ENCODE data around the gene RPL41.

RPL41 gene

GRCh38 chr12:56157201-56158028, 41.0 kb downstream of the RPL41 start:
- DNase-seq, result peak; percentile 81

DNA sequence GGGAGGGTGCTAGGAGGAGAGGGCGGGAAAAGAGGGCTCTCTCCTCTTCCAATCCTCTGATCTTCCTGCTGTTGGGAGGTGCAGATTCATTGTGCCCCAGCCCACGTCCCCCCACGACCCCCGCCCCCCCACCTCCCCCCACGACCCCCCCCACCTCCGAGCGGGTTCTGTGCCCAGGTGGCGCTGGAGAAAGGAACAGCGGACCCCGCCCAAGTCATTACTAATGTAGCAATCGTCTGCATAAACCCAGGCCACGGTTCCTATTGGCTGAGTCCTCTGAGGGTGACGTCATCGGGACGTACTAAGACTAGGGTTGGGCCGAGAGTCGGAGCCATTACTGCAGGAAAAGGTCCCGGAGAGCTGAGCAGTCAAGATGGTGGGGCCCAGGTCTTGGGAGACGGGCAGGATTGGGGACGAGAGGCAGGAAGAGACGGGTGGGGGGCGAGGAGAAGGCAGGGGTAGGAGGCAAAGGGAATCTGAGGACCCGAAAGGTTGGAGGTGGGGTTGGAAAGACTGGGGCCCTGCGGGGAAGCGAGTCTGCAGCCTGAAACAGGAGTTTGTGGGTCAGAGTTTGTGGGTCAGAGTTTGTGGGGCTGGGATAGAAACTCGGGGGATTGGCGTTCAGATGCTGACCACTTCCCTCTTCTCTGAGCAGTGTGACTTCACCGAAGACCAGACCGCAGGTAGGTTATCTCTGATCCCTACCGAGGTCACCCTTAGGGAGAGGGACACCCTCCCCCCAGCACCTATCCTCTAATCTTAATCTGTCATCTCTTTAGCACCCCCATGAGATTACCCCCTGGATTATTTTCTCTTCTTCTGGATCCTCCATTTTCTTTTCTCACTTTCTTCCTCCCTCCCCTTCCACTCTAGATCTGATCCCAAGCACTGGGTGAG, 41.8 kb downstream of the RPL41 start, which contains the start of gene MYL6:
Gene MYL6, plus strand, starts transcription at position 331 of the 897 bp plus-strand sequence. Its CDS starts 43 bp downstream, at position 374.
- peak; percentile 100 for DNase-seq

DNA sequence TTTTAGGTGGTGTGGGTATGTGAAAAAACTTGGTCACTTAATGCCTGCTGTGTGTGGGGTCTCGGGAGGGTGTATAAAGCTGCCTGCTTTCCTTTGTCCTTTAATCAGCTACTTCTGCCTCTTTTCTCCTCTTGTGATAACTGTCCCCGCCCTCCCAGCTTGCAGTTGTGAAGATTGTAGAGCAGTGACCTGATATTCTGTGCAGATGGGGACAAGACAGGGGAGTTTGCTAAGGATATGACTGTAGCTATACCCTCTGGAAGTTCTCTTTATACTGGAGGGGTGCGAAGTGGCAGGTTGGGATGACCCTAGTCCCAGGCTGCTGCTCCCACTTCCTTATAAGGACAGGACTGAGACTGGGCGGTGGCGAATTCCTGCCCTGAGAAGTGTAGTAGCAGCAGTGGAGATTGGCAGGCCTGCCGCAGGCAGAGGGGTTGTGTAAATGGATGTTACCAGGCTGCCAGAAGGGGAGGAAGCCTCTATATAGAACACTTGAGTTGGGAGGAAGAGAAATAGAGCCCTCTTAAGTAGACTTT, 42.6 kb downstream of the RPL41 start:
- peak; percentile 77 for DNase-seq

DNA sequence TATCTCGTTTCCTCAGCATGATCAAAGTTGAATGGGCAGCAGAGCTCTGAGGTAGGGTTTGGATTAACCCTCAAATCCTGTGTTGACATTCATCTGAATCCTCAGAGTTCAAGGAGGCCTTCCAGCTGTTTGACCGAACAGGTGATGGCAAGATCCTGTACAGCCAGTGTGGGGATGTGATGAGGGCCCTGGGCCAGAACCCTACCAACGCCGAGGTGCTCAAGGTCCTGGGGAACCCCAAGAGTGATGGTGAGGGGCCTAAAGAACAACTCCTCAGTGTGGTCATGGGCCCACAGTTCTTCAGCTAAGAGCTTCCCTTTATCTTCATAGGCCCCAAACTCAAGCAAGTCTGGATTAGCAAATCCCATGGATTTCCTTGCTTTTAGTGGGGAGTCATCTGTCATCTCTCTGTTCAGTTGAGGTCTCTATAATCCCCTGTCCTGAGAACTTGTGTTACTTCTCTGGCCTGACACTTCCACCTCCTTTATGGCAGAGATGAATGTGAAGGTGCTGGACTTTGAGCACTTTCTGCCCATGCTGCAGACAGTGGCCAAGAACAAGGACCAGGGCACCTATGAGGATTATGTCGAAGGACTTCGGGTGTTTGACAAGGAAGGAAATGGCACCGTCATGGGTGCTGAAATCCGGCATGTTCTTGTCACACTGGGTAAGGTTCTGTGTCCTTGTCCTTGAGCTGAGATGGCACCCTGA, 43.2 kb downstream of the RPL41 start:
- DNase-seq, result no peak

- DNase-seq, result peak; percentile 45
These were observed 43.8 kb downstream of the RPL41 start for GRCh38 chr12:56160193-56160763.

DNA sequence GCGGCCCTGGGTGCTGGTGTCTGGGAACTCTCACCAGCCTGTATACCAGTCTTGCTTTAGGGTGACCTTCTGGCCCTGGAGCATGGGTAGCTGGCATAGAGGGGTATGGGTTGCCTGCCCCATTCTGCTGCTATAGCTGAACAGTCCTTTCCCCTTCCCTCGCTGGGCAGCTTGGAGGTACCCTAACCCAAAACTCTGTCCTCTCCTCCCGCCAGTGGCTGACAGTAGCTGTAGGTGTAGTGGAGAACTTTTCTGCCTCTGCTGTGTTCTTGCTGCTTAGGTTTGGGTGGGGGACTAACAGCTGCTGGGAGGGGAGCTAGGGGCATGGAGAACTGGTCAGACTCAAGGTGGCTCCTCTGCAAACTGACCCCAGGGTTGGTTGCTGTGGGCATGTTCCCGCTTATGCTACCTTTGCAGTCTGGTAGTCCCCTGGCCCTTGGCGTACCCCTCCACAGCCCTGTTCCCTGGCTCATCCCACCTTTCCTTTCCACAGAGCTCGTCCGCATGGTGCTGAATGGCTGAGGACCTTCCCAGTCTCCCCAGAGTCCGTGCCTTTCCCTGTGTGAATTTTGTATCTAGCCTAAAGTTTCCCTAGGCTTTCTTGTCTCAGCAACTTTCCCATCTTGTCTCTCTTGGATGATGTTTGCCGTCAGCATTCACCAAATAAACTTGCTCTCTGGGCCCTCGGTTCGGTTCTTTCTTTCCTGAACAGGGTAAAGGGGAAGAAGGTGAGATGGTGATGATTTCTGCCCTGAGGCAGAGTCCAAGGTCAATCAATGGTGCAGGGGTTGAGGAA, 44.7 kb downstream of the RPL41 start:
- no peak for DNase-seq

DNA sequence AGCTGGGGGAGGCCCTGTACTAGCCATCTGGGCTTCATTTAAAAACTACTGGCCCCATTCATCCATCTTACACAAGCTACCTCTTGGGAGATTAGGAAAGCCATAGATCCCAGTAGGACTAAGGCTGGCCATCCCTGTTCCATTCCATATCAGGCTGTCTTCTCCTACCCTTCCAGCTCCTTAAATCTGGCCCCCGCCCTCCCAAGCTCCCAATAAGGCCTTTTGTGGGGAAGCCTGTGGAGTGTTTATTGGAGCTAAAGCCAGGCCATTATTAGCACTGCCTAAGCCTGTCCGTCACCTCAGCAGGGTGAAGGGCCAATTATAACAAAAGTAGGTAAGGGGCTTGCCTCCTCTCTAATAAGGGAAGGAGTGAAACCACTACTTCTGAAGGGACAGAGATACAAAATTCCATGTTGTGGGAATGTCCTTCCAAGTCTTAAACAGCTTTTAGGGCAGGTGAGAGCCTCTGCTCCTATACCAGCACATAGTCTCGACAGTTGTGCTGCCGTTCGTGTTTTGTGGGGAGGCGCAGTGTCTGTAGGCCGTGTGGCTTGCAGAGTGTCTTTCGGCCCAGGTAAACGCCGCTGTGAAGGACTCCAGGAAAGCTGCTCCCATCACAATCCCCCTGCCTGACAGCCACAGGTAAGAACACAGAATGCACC, 45.4 kb downstream of the RPL41 start:
- no peak for DNase-seq

DNA sequence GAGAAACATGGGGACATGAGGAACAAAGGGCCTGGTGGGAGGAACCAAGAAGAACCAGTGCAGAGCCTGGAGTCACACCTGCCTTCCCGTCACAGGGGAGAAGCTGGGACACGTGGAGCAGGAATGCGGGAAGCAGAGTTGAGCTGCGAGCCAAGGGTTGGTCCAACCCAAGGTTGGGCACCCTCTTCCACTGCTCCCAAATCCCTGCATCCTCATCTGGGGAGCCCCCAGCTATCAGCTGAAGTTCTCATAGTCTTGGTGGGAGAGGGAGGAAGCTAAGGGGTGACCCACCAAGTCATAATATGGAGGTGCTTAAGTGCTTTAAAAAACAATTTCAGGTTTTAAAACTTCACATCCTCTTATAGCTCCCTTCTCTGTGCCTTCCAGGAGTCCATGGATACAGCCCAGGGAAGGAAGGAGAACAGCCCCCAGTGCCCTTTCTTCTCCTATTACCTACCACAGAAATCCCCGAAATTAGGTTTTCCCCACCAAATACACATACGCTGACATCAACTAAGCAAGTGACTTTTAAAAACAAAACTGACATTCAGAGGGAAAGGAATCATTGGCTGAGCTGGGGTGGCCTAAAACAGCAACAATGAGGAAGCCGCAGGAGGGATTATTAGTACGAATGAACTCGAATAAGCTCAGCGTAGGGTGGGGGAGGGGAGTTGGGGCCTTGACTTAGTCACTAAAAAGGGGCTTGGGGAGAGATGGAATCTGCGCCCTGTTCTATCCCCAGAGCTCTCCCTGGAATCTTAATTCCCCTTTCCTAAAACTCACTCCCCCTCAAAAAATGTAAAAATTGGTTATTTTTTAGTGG, 46.2 kb downstream of the RPL41 start:
- DNase-seq, result no peak

DNA sequence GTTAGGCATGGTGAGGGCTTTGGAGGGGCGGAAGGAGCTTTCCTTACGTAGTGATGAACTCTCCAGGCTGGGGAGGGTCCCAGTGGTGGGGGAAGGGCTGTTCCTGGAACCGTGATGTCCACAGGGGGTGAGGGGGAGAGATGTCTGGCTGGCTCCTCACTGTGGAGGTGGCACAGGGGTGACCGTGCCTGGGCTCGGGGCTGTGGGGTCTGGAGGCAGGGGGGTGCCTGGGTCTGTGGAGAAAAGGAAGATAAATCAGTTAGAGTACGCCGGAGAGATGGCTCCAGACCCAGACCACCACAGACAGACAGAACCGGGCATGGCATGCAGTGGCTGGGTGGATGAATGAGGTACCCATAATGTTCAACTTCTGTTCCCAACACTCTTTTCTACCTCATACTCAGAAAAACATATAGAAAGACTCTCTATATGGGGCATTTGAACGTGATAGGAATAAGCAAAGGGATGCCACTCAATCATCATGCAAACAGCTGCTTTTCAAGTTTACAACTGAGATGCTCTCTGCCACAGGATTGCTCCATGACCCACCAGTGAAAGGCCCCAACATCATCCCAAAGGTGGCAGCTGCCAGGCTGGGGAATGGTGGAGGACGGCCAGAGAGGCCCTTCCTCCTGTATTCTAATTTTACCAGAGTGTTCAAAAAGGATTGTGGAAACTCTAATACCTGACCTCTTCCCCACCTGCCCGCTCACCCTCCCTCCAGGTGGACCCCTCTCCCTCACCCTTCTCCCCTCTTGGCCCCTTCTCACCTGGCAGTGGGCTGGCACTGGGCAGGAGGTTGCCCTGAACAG, 47.3 kb downstream of the RPL41 start:
- no peak for DNase-seq

GRCh38 chr12:56164345-56164729, 47.9 kb downstream of the RPL41 start:
- no peak for DNase-seq

DNA sequence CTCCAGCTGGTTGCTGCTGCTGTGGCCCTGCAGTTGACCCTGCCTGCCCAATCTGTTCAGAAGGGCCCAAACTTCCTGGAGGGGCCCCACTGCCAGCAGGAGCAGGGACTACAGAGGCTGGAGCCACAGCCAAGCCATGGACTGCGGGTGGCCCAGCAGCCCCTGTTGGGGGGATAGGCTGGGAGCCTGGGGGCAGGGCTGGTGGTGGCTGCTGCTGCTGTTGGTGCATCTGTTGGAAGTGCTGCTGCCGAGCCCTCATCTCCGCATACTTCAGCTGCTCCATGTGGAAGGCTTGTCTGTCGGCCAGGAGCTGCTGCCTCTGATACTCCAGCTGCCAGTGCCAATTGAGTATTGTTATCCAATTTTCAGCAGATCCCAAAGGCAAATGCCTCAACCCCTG, 48.9 kb downstream of the RPL41 start:
- DNase-seq, result no peak
